Caco-2 (cell line): ENCODE measurements around the gene NASP. TPM values are rescaled to one million over a fixed set of nuclear protein-coding genes. Genes with fewer than 3 reads are reported as not detected.

ENCODE experiments used
- BruUV-seq: library from RNA; stranded (reverse); fragments of 400-500 nt; replicated peaks from 2 replicates; lab custom pipeline; 2021; lab: Mats Ljungman, UMichigan
- CTCF ChIA-PET: fragments of 300-600 bp; sonication (Branson Sonifier 250); formaldehyde crosslinking; loops from one replicate; lab custom pipeline; 2022; ENCODE audit warnings: antibody characterized with exemption; lab: Charles Lee
- POLR2A ChIA-PET: fragments of 300-600 bp; sonication (Branson Sonifier 250); formaldehyde crosslinking; loops from one replicate; lab custom pipeline; 2022; ENCODE audit warnings: antibody characterized with exemption; lab: Charles Lee
- DNase-seq, 2 experiments: peaks; one replicate each; pipeline versions ENCODE4 v3.0.0 to v3.0.0-alpha.2; 2020 to 2022
- H3K27me3 ChIP-seq: replicated peaks from 2 replicates; pipeline ENCODE4 v1.6.0; 2011; ENCODE audit warnings: low read length; ENCODE audit not compliant: control insufficient read depth, insufficient read depth
- H3K36me3 ChIP-seq: 2 replicates; pipeline ENCODE4 v1.5.1; 2011; ENCODE audit warnings: low read length; ENCODE audit not compliant: control insufficient read depth, insufficient read depth
- H3K4me1 ChIP-seq: fragments of 250-450 bp; sonication (Bioruptor Pico); 2 replicates; pipeline ENCODE4 v1.5.1; 2020; ENCODE audit warnings: mild to moderate bottlenecking
- H3K4me3 ChIP-seq: 2 replicates; pipeline ENCODE4 v1.5.1; 2011; ENCODE audit warnings: low read depth, mild to moderate bottlenecking, control low read depth, low read length
- H3K9me3 ChIP-seq: fragments of 250-450 bp; sonication (Bioruptor Pico); 2 replicates; pipeline ENCODE4 v1.5.1; 2020; ENCODE audit warnings: mild to moderate bottlenecking, moderate library complexity
- H3K27ac Mint-ChIP-seq: one replicate; pipeline ENCODE4 v1.8.0; 2022; ENCODE audit warnings: mixed read lengths; ENCODE audit not compliant: unreplicated experiment
- H3K27me3 Mint-ChIP-seq: one replicate; pipeline ENCODE4 v1.8.0; 2022; ENCODE audit warnings: mixed read lengths; ENCODE audit not compliant: insufficient read depth, unreplicated experiment
- H3K36me3 Mint-ChIP-seq: one replicate; pipeline ENCODE4 v1.8.0; 2022; ENCODE audit warnings: mild to moderate bottlenecking, mixed read lengths; ENCODE audit not compliant: insufficient read depth, unreplicated experiment
- H3K4me1 Mint-ChIP-seq: one replicate; pipeline ENCODE4 v1.8.0; 2022; ENCODE audit warnings: low read depth, mixed read lengths; ENCODE audit not compliant: unreplicated experiment
- H3K4me3 Mint-ChIP-seq: one replicate; pipeline ENCODE4 v1.8.0; 2022; ENCODE audit warnings: mild to moderate bottlenecking, moderate library complexity, mixed read lengths; ENCODE audit not compliant: unreplicated experiment
- H3K9me3 Mint-ChIP-seq: one replicate; pipeline ENCODE4 v1.8.0; 2022; ENCODE audit warnings: mixed read lengths; ENCODE audit not compliant: unreplicated experiment
- CTCF ChIP-seq, 2 experiments: fragments of 200-600 bp in 1 of 2; IDR thresholded peaks; 1 replicate in 1 of 2; 2 replicates in 1 of 2; pipeline versions ENCODE4 v1.5.1 to v1.8.0; 2011 to 2022; ENCODE audit warnings: antibody characterized with exemption in 1 of 2, control low read depth in 1 of 2, inconsistent platforms in 1 of 2, low read depth in 1 of 2, low read length in 1 of 2, mild to moderate bottlenecking in 1 of 2, moderate library complexity in 1 of 2; ENCODE audit not compliant: insufficient read depth in 1 of 2, severe bottlenecking in 1 of 2, unreplicated experiment in 1 of 2
- intact Hi-C: fragments of 100-400 bp; cut with micrococcal nuclease; formaldehyde crosslinking; loops from one replicate; pipeline ENCODE4 v1.10.0; 2022; ENCODE audit not compliant: unreplicated experiment
- total RNA-seq: library from RNA; stranded (reverse); gene quantifications from 2 replicates; pipeline ENCODE4 v1.2.3, GENCODE V29; 2022

NASP gene
- total RNA-seq, 1 experiment from 2014 or later, result 183 TPM

GRCh38 chr1:45585110-45585426 lies 1.2 kb downstream of the NASP start:
- Histone ChIP-seq H3K4me3 (peak overlapping the region; percentile 86), H3K9me3 (no peaks in the 10 kb centered on the region), H3K27me3 (no peaks in the 10 kb centered on the region), H3K4me1 (0 out of 2 replicates have a peak, but pooled peaks cover 4% of the 10 kb centered on the region), H3K36me3 (no peaks in the 10 kb centered on the region)
- Mint-ChIP-seq H3K27me3 (no peaks in the 10 kb centered on the region), H3K9me3 (no peaks in the 10 kb centered on the region), H3K27ac (peak overlapping the region; percentile 98), H3K36me3 (peaks cover 42% of the 10 kb centered on the region), H3K4me1 (no peaks in the 10 kb centered on the region), H3K4me3 (peak overlapping the region; percentile 97)
- no TSS peak for BruUV-seq
- no peak for DNase-seq
- intact Hi-C loops, result no loop called here
- ChIA-PET POLR2A (interaction anchor here (0.6 to 1.2 kb wide), 7 partner anchors 44 to 1052 kb away, joined by 3 to 6 read pairs (median 3); partner anchors contain the start of genes PRDX1 and RAD54L), CTCF (interaction anchor here (0.8 kb wide), 1 partner anchor 85 kb away, joined by 3 read pairs; the partner anchor contains the start of gene MMACHC)
- no peak for TF ChIP-seq CTCF (IDR thresholded peaks at IDR 0.05; ENCODE audit: insufficient read depth in 1 of 2, low read depth in 1 of 2, low read length in 1 of 2, severe bottlenecking in 1 of 2, unreplicated experiment in 1 of 2)

GRCh38 chr1:45585496-45586075 lies 1.7 kb downstream of the NASP start:
- intact Hi-C loops, result no loop called here
- CTCF ChIA-PET, result interaction anchor here (0.8 kb wide), 1 partner anchor 85 kb away, joined by 3 read pairs; the partner anchor contains the start of gene MMACHC
- H3K36me3 Mint-ChIP-seq, result peaks cover 43% of the 10 kb centered on the region

DNA sequence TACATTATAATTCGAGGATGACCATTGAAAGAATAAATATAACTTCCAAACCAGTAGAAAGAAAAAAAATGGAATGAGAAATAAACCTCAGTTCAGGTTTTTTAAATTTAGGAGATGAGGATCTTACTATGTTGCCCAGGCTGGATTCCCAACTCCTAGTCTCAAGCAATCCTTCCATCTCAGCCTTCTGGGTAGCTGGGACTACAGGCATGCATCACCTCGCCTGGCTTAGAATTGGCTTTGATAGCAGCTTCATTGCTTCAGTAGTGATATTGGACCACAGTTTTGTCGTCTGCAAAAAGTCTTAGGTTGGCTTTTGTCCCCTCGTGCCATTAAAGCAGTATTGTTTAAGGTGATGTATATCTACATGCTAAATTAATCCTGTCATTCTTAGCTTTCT lies 2.9 kb downstream of the NASP start:
- H3K27me3 ChIP-seq, result no peaks in the 10 kb centered on the region
- no peaks in the 10 kb centered on the region for H3K36me3 ChIP-seq
- Mint-ChIP-seq H3K4me1 (no peaks in the 10 kb centered on the region), H3K4me3 (no peak overlapping the region), H3K36me3 (peaks cover 54% of the 10 kb centered on the region), H3K27ac (no peak overlapping the region), H3K9me3 (no peaks in the 10 kb centered on the region), H3K27me3 (no peaks in the 10 kb centered on the region)
- no peaks in the 10 kb centered on the region for H3K9me3 ChIP-seq
- POLR2A ChIA-PET, result no interaction called here
- 0 out of 2 replicates have a peak, but pooled peaks cover 4% of the 10 kb centered on the region for H3K4me1 ChIP-seq
- no peak for TF ChIP-seq CTCF (IDR thresholded peaks at IDR 0.05; ENCODE audit: insufficient read depth in 1 of 2, low read depth in 1 of 2, low read length in 1 of 2, severe bottlenecking in 1 of 2, unreplicated experiment in 1 of 2)
- no peak for DNase-seq
- CTCF ChIA-PET, result no interaction called here
- no TSS peak for BruUV-seq
- no peak overlapping the region for H3K4me3 ChIP-seq
- intact Hi-C loops, result no loop called here

More at GRCh38 chr1:45585496-45586075, 1.7 kb downstream of the NASP start:
- BruUV-seq, result no TSS peak
- Histone ChIP-seq H3K36me3 (no peaks in the 10 kb centered on the region), H3K4me1 (0 out of 2 replicates have a peak, but pooled peaks cover 4% of the 10 kb centered on the region), H3K27me3 (no peaks in the 10 kb centered on the region), H3K4me3 (peak overlapping the region; percentile 86), H3K9me3 (no peaks in the 10 kb centered on the region)
- POLR2A ChIA-PET, result interaction anchor here (0.6 to 1.2 kb wide), 3 partner anchors 64 to 662 kb away, joined by 4 to 6 read pairs (median 5); partner anchors contain the start of genes PRDX1 and RAD54L
- Mint-ChIP-seq H3K9me3 (no peaks in the 10 kb centered on the region), H3K27me3 (no peaks in the 10 kb centered on the region), H3K4me3 (peak overlapping the region; percentile 97), H3K4me1 (no peaks in the 10 kb centered on the region), H3K27ac (peak overlapping the region; percentile 98)
- no peak for TF ChIP-seq CTCF (IDR thresholded peaks at IDR 0.05; ENCODE audit: insufficient read depth in 1 of 2, low read depth in 1 of 2, low read length in 1 of 2, severe bottlenecking in 1 of 2, unreplicated experiment in 1 of 2)
- no peak for DNase-seq
